Mesenchymal stem cell (in vitro differentiated cells and primary cell): ENCODE data around the gene ASPHD2.
"Not testable (repeated sequence)": the region's sequence is repeated elsewhere in the genome, so short reads cannot be mapped to it uniquely, and the experiment has no call there.

Source experiments
- DNase-seq: peaks from one replicate; pipeline ENCODE4 v3.0.0-alpha.2; 2013
- H2AFZ ChIP-seq: one replicate; pipeline ENCODE4 v1.6.1; 2013; ENCODE audit warnings: low read depth, mild to moderate bottlenecking, control low read depth, inconsistent platforms, low read length, moderate library complexity
- H2AK5ac ChIP-seq: 2 replicates; pipeline ENCODE4 v1.6.1; 2013; ENCODE audit warnings: low read length, moderate library complexity, mild to moderate bottlenecking, inconsistent platforms; ENCODE audit not compliant: severe bottlenecking
- H2BK120ac ChIP-seq: one replicate; pipeline ENCODE4 v1.6.1; 2013; ENCODE audit warnings: low read depth, mild to moderate bottlenecking, inconsistent platforms, low read length, moderate library complexity
- H2BK12ac ChIP-seq, 2 experiments: one replicate each; pipeline ENCODE4 v1.6.1; 2013; ENCODE audit warnings: inconsistent platforms in 2 of 2, low read length in 2 of 2, mild to moderate bottlenecking in 2 of 2, moderate library complexity in 2 of 2, control low read depth in 1 of 2
- H2BK15ac ChIP-seq: one replicate; pipeline ENCODE4 v1.6.1; 2013; ENCODE audit warnings: mild to moderate bottlenecking, low read depth, inconsistent platforms; ENCODE audit not compliant: poor library complexity, severe bottlenecking
- H2BK5ac ChIP-seq: 2 replicates; pipeline ENCODE4 v1.6.1; 2013; ENCODE audit warnings: low read depth, mild to moderate bottlenecking, low read length, control low read depth, inconsistent platforms; ENCODE audit not compliant: poor library complexity, severe bottlenecking
- H3K14ac ChIP-seq, 2 experiments: one replicate each; pipeline ENCODE4 v1.6.1; 2013; ENCODE audit warnings: inconsistent platforms in 2 of 2, low read length in 2 of 2, control low read depth in 1 of 2, mild to moderate bottlenecking in 1 of 2, moderate library complexity in 1 of 2
- H3K18ac ChIP-seq, 2 experiments: one replicate each; pipeline ENCODE4 v1.6.1; 2013; ENCODE audit warnings: inconsistent platforms in 2 of 2, low read length in 2 of 2, control low read depth in 1 of 2, low read depth in 1 of 2, mild to moderate bottlenecking in 1 of 2
- H3K23ac ChIP-seq, 2 experiments: one replicate each; pipeline ENCODE4 v1.6.1; 2013; ENCODE audit warnings: inconsistent platforms in 2 of 2, low read length in 2 of 2, mild to moderate bottlenecking in 2 of 2, moderate library complexity in 2 of 2, control low read depth in 1 of 2
- H3K27ac ChIP-seq: 2 replicates; pipeline ENCODE4 v1.5.1; 2013; ENCODE audit warnings: mild to moderate bottlenecking, moderate library complexity, low read length, control low read depth, inconsistent platforms; ENCODE audit not compliant: poor library complexity, severe bottlenecking
- H3K27me3 ChIP-seq, 2 experiments: 2 replicates each; pipeline versions ENCODE4 v1.6.1 to v1.7.0; 2013; ENCODE audit warnings: low read length in 2 of 2, mild to moderate bottlenecking in 2 of 2, moderate library complexity in 2 of 2, control low read depth in 1 of 2, inconsistent platforms in 1 of 2; ENCODE audit not compliant: control insufficient read depth in 1 of 2, insufficient read depth in 1 of 2
- H3K36me3 ChIP-seq, 2 experiments: 2 replicates each; pipeline versions ENCODE4 v1.6.1 to v1.7.0; 2013; ENCODE audit warnings: low read length in 2 of 2, control low read depth in 1 of 2, inconsistent platforms in 1 of 2, low read depth in 1 of 2, mild to moderate bottlenecking in 1 of 2; ENCODE audit not compliant: insufficient read depth in 2 of 2, control insufficient read depth in 1 of 2
- H3K4ac ChIP-seq, 2 experiments: one replicate each; pipeline ENCODE4 v1.6.1; 2013; ENCODE audit warnings: inconsistent platforms in 2 of 2, low read length in 2 of 2, mild to moderate bottlenecking in 2 of 2, moderate library complexity in 2 of 2, control low read depth in 1 of 2, low read depth in 1 of 2
- H3K4me1 ChIP-seq: 2 replicates; pipeline ENCODE4 v1.6.1; 2013; ENCODE audit warnings: low read depth, low read length, control low read depth; ENCODE audit not compliant: control insufficient read depth, insufficient read depth
- H3K4me2 ChIP-seq: 2 replicates; pipeline ENCODE4 v1.6.1; 2013; ENCODE audit warnings: low read length, mild to moderate bottlenecking, inconsistent platforms; ENCODE audit not compliant: poor library complexity, severe bottlenecking
- H3K4me3 ChIP-seq, 2 experiments: 2 replicates each; pipeline versions ENCODE4 v1.5.1 to v1.7.0; 2013; ENCODE audit warnings: low read length in 2 of 2, mild to moderate bottlenecking in 2 of 2, control low read depth in 1 of 2, low read depth in 1 of 2; ENCODE audit not compliant: insufficient read depth in 1 of 2
- H3K79me1 ChIP-seq: replicated peaks from 2 replicates; pipeline ENCODE4 v1.6.1; 2013; ENCODE audit warnings: mild to moderate bottlenecking, control low read depth, low read length, inconsistent platforms; ENCODE audit not compliant: poor library complexity, severe bottlenecking
- H3K9ac ChIP-seq: 2 replicates; pipeline ENCODE4 v1.7.0; 2013; ENCODE audit warnings: mild to moderate bottlenecking, low read length, moderate library complexity
- H3K9me3 ChIP-seq: 2 replicates; pipeline ENCODE4 v1.7.0; 2013; ENCODE audit warnings: mild to moderate bottlenecking, low read length; ENCODE audit not compliant: control insufficient read depth
- H4K8ac ChIP-seq: one replicate; pipeline ENCODE4 v1.6.1; 2013; ENCODE audit warnings: inconsistent platforms, mild to moderate bottlenecking, low read length, moderate library complexity
- H4K91ac ChIP-seq: one replicate; pipeline ENCODE4 v1.6.1; 2013; ENCODE audit warnings: mild to moderate bottlenecking, low read length, inconsistent platforms
- WGBS: methylation state at CpG from one replicate; pipeline ENCODE4 v1.1.7; 2013; ENCODE audit warnings: mixed read lengths; 5-methylcytosine and 5-hydroxymethylcytosine counted together

The ASPHD2 gene

DNA sequence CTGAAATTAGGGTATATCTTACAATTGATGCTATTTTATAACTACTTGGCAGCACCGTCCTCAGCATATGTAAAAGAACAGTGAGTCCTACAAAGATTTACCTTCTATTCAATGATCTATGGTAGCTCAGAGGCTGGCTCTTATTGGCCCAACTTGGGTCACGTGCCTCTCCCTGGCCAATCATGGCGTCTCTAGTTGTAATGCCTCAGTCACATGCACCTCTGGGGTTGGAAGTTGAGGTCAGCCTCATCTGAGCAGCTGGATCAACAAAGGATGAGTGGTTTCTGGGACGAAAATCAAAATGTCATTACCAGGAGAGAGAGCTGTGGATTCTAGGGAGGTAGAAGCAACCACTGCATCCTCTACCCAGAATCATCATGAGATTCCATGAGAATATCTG is 22.9 kb upstream of the ASPHD2 start:
- Histone ChIP-seq H2BK5ac (no peak overlapping the region), H2AFZ (no peak overlapping the region), H3K36me3 (no peaks in the 10 kb centered on the region), H3K23ac (no peak overlapping the region), H4K91ac (no peak overlapping the region), H3K4me2 (no peak overlapping the region), H4K8ac (no peak overlapping the region), H2BK12ac (no peak overlapping the region), H3K4me3 (no peak overlapping the region), H2AK5ac (no peak overlapping the region), H3K27me3 (peaks cover 36 to 52% of the 10 kb centered on the region in 2 experiments), H3K9ac (no peak overlapping the region), H3K4ac (no peak overlapping the region), H3K9me3 (no peaks in the 10 kb centered on the region), H3K18ac (no peak overlapping the region), H3K4me1 (peaks cover 2% of the 10 kb centered on the region), H2BK15ac (no peak overlapping the region), H3K14ac (no peak overlapping the region), H3K79me1 (no peaks in the 10 kb centered on the region), H3K27ac (no peak overlapping the region), H2BK120ac (no peak overlapping the region)
- no peak for DNase-seq
- WGBS = 83% methylated on average over 3 of the region's 4 CpGs

DNA sequence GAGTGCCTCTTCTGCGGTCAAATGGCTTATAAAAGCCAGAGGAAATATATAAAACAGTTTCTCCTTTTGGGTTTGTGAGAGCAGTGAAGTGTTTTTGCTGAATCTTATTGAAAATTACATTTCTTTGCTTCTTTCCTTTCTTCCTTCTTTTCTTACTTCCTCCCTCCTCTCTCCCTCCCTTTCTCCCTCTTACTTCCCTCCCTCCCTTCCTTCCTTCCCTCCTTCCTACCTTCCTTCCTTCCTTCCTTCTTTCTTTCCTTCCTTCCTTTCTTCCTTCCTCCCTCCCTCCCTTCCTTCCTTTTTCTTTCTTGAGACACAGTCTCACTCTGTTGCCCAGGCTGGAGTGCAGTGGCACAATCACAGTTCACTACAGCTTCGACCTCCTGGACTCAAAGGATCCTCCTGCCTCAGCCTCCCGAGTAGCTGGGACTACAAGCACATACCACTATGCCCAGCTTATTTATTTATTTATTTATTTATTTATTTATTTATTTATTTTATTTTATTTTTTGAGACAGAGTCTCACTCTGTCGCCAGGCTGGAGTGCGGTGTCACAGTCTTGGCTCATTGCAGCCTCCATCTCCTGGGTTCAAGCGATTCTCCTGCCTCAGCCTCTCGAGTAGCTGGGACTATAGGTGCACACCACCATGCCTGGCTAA is 20.4 kb upstream of the ASPHD2 start:
- H2AK5ac ChIP-seq, H3K9ac ChIP-seq, H4K8ac ChIP-seq, H3K4me1 ChIP-seq, H2BK15ac ChIP-seq, DNase-seq, H3K27ac ChIP-seq, H3K23ac ChIP-seq, H3K36me3 ChIP-seq, H3K9me3 ChIP-seq, H3K18ac ChIP-seq, H3K14ac ChIP-seq, H2AFZ ChIP-seq, H3K79me1 ChIP-seq, H3K4ac ChIP-seq, H2BK120ac ChIP-seq, H2BK12ac ChIP-seq, H3K4me2 ChIP-seq, H4K91ac ChIP-seq, H3K4me3 ChIP-seq, H2BK5ac ChIP-seq: not testable (repeated sequence)
- 83% methylated on average over 6 of the region's 7 CpGs for WGBS
- peaks cover 44 to 55% of the 10 kb centered on the region in 2 experiments for H3K27me3 ChIP-seq

DNA sequence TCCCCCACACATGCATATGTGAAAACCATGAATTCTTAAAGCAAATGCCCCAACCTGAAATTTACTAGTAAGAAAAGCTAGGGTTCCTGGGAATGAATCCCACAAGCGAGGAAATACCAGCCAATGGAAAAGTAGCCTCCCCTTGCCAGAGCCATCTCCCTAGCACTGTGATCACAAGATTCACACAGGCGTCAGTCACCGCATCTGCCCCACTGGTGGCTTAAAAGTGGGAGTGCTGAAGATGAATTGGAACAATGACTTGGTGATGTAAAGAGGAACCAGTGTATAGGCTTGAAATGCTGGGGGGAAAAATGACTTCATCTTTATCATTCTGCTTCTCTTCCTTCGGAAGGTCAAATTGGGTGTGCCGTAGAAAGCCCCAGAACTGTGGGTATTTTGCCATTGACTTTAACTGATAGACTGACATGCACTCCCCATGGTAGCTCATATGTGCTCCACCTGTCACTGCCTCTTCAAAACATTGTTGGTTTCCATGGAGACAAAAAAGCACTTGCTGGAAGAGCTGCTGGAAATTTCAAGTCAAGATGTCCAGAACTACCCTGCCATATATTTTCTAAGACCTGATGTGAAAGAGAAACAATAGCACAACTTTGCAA is 19.2 kb upstream of the ASPHD2 start:
- WGBS = 85% methylated on average over 5 of the region's 5 CpGs
- no peak overlapping the region for H2BK120ac ChIP-seq

DNA sequence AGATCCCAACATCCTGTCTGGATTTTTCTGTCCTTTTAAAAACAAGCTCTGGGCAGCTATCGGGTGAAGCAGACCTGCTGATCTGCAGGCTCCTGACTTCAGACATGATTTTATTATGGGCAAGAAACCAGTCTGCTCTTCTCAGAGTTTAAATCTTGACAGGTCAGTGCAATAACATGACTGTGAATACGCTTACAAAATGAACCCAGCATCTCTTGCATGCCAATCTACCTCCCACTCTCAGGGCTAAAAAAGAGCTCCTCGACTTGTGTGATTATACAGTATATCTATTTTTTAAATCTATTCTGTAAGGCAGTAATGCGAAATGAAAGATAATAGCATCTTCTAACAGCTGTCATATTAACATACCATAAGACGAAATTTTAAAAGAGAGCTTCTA is 18.7 kb upstream of the ASPHD2 start:
- Histone ChIP-seq H2BK120ac (no peak overlapping the region), H3K4me2 (no peak overlapping the region), H3K36me3 (no peaks in the 10 kb centered on the region), H2AK5ac (no peak overlapping the region), H3K27me3 (peaks cover 43 to 45% of the 10 kb centered on the region in 2 experiments), H3K79me1 (no peaks in the 10 kb centered on the region), H2AFZ (no peak overlapping the region), H3K18ac (no peak overlapping the region), H3K4me1 (no peaks in the 10 kb centered on the region), H3K9me3 (no peaks in the 10 kb centered on the region), H2BK5ac (no peak overlapping the region), H4K8ac (no peak overlapping the region), H3K14ac (no peak overlapping the region), H3K23ac (no peak overlapping the region), H3K4ac (no peak overlapping the region), H3K4me3 (no peak overlapping the region), H3K27ac (no peak overlapping the region), H2BK15ac (no peak overlapping the region), H2BK12ac (no peak overlapping the region), H4K91ac (no peak overlapping the region), H3K9ac (no peak overlapping the region)
- DNase-seq = no peak
- 88% methylated on average over 2 of the region's 5 CpGs for WGBS

More for the DNA sequence above, 19.2 kb upstream of the ASPHD2 start:
- Histone ChIP-seq H4K8ac (no peak overlapping the region), H2BK15ac (no peak overlapping the region), H2BK5ac (no peak overlapping the region), H3K4me2 (no peak overlapping the region), H3K9me3 (no peaks in the 10 kb centered on the region), H3K18ac (no peak overlapping the region), H3K4me3 (no peak overlapping the region), H3K27me3 (peaks cover 43 to 44% of the 10 kb centered on the region in 2 experiments), H3K79me1 (no peaks in the 10 kb centered on the region), H2BK12ac (no peak overlapping the region), H3K4me1 (no peaks in the 10 kb centered on the region), H3K9ac (no peak overlapping the region), H2AFZ (no peak overlapping the region), H2AK5ac (no peak overlapping the region), H3K4ac (no peak overlapping the region), H3K36me3 (no peaks in the 10 kb centered on the region), H4K91ac (no peak overlapping the region), H3K27ac (no peak overlapping the region), H3K14ac (no peak overlapping the region), H3K23ac (no peak overlapping the region)
- DNase-seq = no peak
